Large intestine (tissue), 3 donors: Measurements from ENCODE around the gene CLN6. TPM values are rescaled to one million over a fixed set of nuclear protein-coding genes. Genes with fewer than 3 reads are reported as not detected.
"Not testable (repeated sequence)": the region's sequence is repeated elsewhere in the genome, so short reads cannot be mapped to it uniquely, and the experiment has no call there.

Experiments
- DNase-seq, 2 donors: peaks; one replicate each; pipeline versions ENCODE4 v3.0.0 to v3.0.0-alpha.2; 2013
- H3K27ac ChIP-seq: one replicate; pipeline ENCODE4 v1.5.1; 2013; ENCODE audit warnings: low read length
- H3K27me3 ChIP-seq: 2 replicates; pipeline ENCODE4 v1.6.1; 2013; ENCODE audit warnings: low read length; ENCODE audit not compliant: control insufficient read depth, insufficient read depth
- H3K36me3 ChIP-seq: 2 replicates; pipeline ENCODE4 v1.6.1; 2013; ENCODE audit warnings: low read length; ENCODE audit not compliant: control insufficient read depth, insufficient read depth
- H3K4me1 ChIP-seq: one replicate; pipeline ENCODE4 v1.6.1; 2013; ENCODE audit warnings: low read length; ENCODE audit not compliant: control insufficient read depth, insufficient read depth
- H3K4me3 ChIP-seq: one replicate; pipeline ENCODE4 v1.5.1; 2013; ENCODE audit warnings: low read length
- H3K9me3 ChIP-seq: one replicate; pipeline ENCODE4 v1.6.1; 2013; ENCODE audit warnings: mild to moderate bottlenecking, low read depth, low read length, moderate library complexity; ENCODE audit not compliant: control insufficient read depth
- WGBS: methylation state at CpG from one replicate; pipeline ENCODE4 v1.1.5; 2013; ENCODE audit warnings: low lambda C conversion rate; ENCODE audit not compliant: insufficient coverage; 5-methylcytosine and 5-hydroxymethylcytosine counted together
- polyA plus RNA-seq: library from polyadenylated mRNA; unstranded; fragments of 120-200 nt; gene quantifications from one replicate; pipeline ENCODE4 v1.2.1, GENCODE V29; 2013

The CLN6 gene
- polyA plus RNA-seq, 1 donor, result 52.8 TPM

GRCh38 chr15:68224108-68224507, 5.4 kb downstream of the CLN6 start:
- no peak overlapping the region for H3K4me3 ChIP-seq
- DNase-seq, result no peak
- peaks cover 11% of the 10 kb centered on the region for H3K4me1 ChIP-seq
- H3K9me3 ChIP-seq, result peaks cover 13% of the 10 kb centered on the region
- peaks cover 3% of the 10 kb centered on the region for H3K36me3 ChIP-seq
- no peak overlapping the region for H3K27ac ChIP-seq
- no peaks in the 10 kb centered on the region for H3K27me3 ChIP-seq
- no CpG with 5 or more reads among the region's 3 CpGs for whole genome bisulfite sequencing

GRCh38 chr15:68223171-68223570, 6.4 kb downstream of the CLN6 start:
- Histone ChIP-seq H3K9me3 (peaks cover 9% of the 10 kb centered on the region), H3K36me3 (peaks cover 12% of the 10 kb centered on the region), H3K4me3 (no peak overlapping the region), H3K4me1 (peaks cover 5% of the 10 kb centered on the region), H3K27me3 (no peaks in the 10 kb centered on the region), H3K27ac (no peak overlapping the region)
- DNase-seq, result no peak
- WGBS, result 100% methylated on average over 1 of the region's 6 CpGs

GRCh38 chr15:68222432-68222743, 7.1 kb downstream of the CLN6 start:
- no CpG with 5 or more reads among the region's 18 CpGs for WGBS
- not testable (repeated sequence) for DNase-seq, H3K27me3 ChIP-seq

GRCh38 chr15:68221530-68222431, 7.7 kb downstream of the CLN6 start:
- H3K36me3 ChIP-seq, result peaks cover 22% of the 10 kb centered on the region
- not testable (repeated sequence) for DNase-seq, H3K4me1 ChIP-seq, H3K27me3 ChIP-seq, H3K4me3 ChIP-seq, H3K27ac ChIP-seq, H3K9me3 ChIP-seq
- WGBS, result no CpG with 5 or more reads among the region's 55 CpGs

More at GRCh38 chr15:68222432-68222743, 7.1 kb downstream of the CLN6 start:
- not testable (repeated sequence) for H3K4me3 ChIP-seq, H3K4me1 ChIP-seq, H3K9me3 ChIP-seq, H3K27ac ChIP-seq
- H3K36me3 ChIP-seq, result peaks cover 17% of the 10 kb centered on the region

GRCh38 chr15:68220967-68221366, 8.6 kb downstream of the CLN6 start:
- Histone ChIP-seq H3K4me1 (no peaks in the 10 kb centered on the region), H3K4me3 (no peak overlapping the region), H3K27me3 (no peaks in the 10 kb centered on the region), H3K27ac (no peak overlapping the region), H3K9me3 (peaks cover 9% of the 10 kb centered on the region), H3K36me3 (peaks cover 30% of the 10 kb centered on the region)
- no peak for DNase-seq
- no CpG with 5 or more reads among the region's 6 CpGs for WGBS

- Histone ChIP-seq H3K4me3 (no peak overlapping the region), H3K27ac (no peak overlapping the region), H3K9me3 (peaks cover 9% of the 10 kb centered on the region), H3K4me1 (no peaks in the 10 kb centered on the region), H3K27me3 (no peaks in the 10 kb centered on the region), H3K36me3 (peaks cover 30% of the 10 kb centered on the region)
- 80% methylated on average over 1 of the region's 2 CpGs for WGBS
- DNase-seq, result no peak
These were observed 9.0 kb downstream of the CLN6 start for GRCh38 chr15:68220489-68220888.

- Histone ChIP-seq H3K9me3 (peaks cover 9% of the 10 kb centered on the region), H3K27ac (no peak overlapping the region), H3K27me3 (no peaks in the 10 kb centered on the region), H3K4me3 (no peak overlapping the region), H3K36me3 (peaks cover 33% of the 10 kb centered on the region), H3K4me1 (no peaks in the 10 kb centered on the region)
- no peak for DNase-seq
- WGBS, result no CpG with 5 or more reads among the region's 9 CpGs
These were observed 10.4 kb downstream of the CLN6 start for GRCh38 chr15:68218847-68219798.

- Histone ChIP-seq H3K4me1 (no peaks in the 10 kb centered on the region), H3K9me3 (peaks cover 9% of the 10 kb centered on the region), H3K4me3 (no peak overlapping the region), H3K27me3 (no peaks in the 10 kb centered on the region), H3K36me3 (peaks cover 35% of the 10 kb centered on the region), H3K27ac (no peak overlapping the region)
- WGBS, result no CpG with 5 or more reads among the region's 8 CpGs
- no peak for DNase-seq
These were observed 11.2 kb downstream of the CLN6 start for GRCh38 chr15:68218331-68218730.

- WGBS, result 83% methylated on average over 2 of the region's 4 CpGs
- no peak for DNase-seq
- H3K27me3 ChIP-seq, result no peaks in the 10 kb centered on the region
These were observed 12.2 kb downstream of the CLN6 start for GRCh38 chr15:68217341-68217740.

GRCh38 chr15:68214838-68215254, 14.7 kb downstream of the CLN6 start:
- H3K9me3 ChIP-seq, result no peaks in the 10 kb centered on the region
- no peak for DNase-seq
- WGBS, result no CpG with 5 or more reads among the region's 6 CpGs

More at GRCh38 chr15:68217341-68217740, 12.2 kb downstream of the CLN6 start:
- no peak overlapping the region for H3K4me3 ChIP-seq
- H3K27ac ChIP-seq, result no peak overlapping the region
- H3K9me3 ChIP-seq, result peaks cover 8% of the 10 kb centered on the region
- H3K4me1 ChIP-seq, result no peaks in the 10 kb centered on the region
- peaks cover 35% of the 10 kb centered on the region for H3K36me3 ChIP-seq

More at GRCh38 chr15:68214838-68215254, 14.7 kb downstream of the CLN6 start:
- H3K36me3 ChIP-seq, result peaks cover 52% of the 10 kb centered on the region
- no peak overlapping the region for H3K4me3 ChIP-seq
- peaks cover 10% of the 10 kb centered on the region for H3K4me1 ChIP-seq
- H3K27ac ChIP-seq, result no peak overlapping the region
- no peaks in the 10 kb centered on the region for H3K27me3 ChIP-seq
